NOMO-1 treated with DMSO at 0.1 percent for 48 hours (cell line): ENCODE results near the gene CACNB1.

Experiments
- DNase-seq: peaks from one replicate; lab custom pipeline; 2025; ENCODE audit not compliant: unreplicated experiment; lab: John Stamatoyannopoulos, UW

The CACNB1 gene

GRCh38 chr17:39197380-39198185 is at the start of gene CACNB1:
Gene CACNB1, minus strand, starts transcription at chr17:39197669. Its CDS starts 174 bp downstream, at chr17:39197495.
- peak; percentile 57 for DNase-seq

GRCh38 chr17:39246274-39246673 is 48.8 kb upstream of the CACNB1 start:
- DNase-seq: no peak

GRCh38 chr17:39244600-39245570 is 47.4 kb upstream of the CACNB1 start:
- peak; percentile 65 for DNase-seq

- DNase-seq: peak; percentile 17
These were observed 46.6 kb upstream of the CACNB1 start for GRCh38 chr17:39244016-39244599.

- no peak for DNase-seq
These were observed 45.7 kb upstream of the CACNB1 start for GRCh38 chr17:39243155-39243554.

- DNase-seq: no peak
These were observed 43.2 kb upstream of the CACNB1 start for GRCh38 chr17:39240631-39241030.

- DNase-seq: peak; percentile 26
These were observed 42.3 kb upstream of the CACNB1 start for GRCh38 chr17:39239640-39240314.

- no peak for DNase-seq
These were observed 41.0 kb upstream of the CACNB1 start for GRCh38 chr17:39238311-39238972.

- no peak for DNase-seq
These were observed 40.1 kb upstream of the CACNB1 start for GRCh38 chr17:39237586-39237985.

GRCh38 chr17:39236981-39237441 is 39.5 kb upstream of the CACNB1 start:
- no peak for DNase-seq

- DNase-seq: no peak
These were observed 39.0 kb upstream of the CACNB1 start for GRCh38 chr17:39236450-39236927.

- DNase-seq: peak; percentile 85
These were observed 38.3 kb upstream of the CACNB1 start for GRCh38 chr17:39235555-39236449.

- DNase-seq: peak; percentile 25
These were observed 34.4 kb upstream of the CACNB1 start for GRCh38 chr17:39231591-39232551.

- DNase-seq: no peak
These were observed 33.7 kb upstream of the CACNB1 start for GRCh38 chr17:39231091-39231561.

GRCh38 chr17:39230361-39230760 is 32.9 kb upstream of the CACNB1 start:
- no peak for DNase-seq

GRCh38 chr17:39229274-39229913 is 31.9 kb upstream of the CACNB1 start:
- DNase-seq: peak; percentile 78

GRCh38 chr17:39227364-39227919 is 30.0 kb upstream of the CACNB1 start:
- DNase-seq: no peak
